Stimulated activated naive CD4-positive, alpha-beta T cell (primary cell): ENCODE results near the gene OPCML.
"Not testable (repeated sequence)": the region's sequence is repeated elsewhere in the genome, so short reads cannot be mapped to it uniquely, and the experiment has no call there.

Experiments used
- DNase-seq, 6 experiments: peaks; one replicate each; lab custom pipeline; 2025; lab: John Stamatoyannopoulos, UW

OPCML gene

DNA sequence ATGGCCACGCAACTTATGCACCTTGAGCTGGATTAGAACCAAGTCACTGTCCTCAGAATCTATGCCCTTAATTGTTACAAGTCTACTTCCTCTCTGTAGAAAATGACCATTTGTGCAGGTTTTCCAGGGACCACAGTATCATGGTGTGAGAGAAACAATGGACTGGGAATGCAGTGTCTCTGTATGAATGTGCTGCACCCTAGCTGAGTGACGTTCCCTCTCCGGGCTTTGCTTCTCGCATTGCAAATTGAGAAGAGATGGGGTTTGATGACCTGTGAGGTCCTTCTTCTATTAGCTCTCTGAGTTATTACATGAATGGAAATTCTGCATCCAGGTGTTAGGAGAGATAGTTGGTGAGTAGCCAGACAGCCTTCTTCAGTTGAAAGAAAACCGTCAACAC, 1109.6 kb downstream of the OPCML start:
- DNase-seq, result no peak

GRCh38 chr11:132421555-132421954, 1110.7 kb downstream of the OPCML start:
- DNase-seq, result no peak

DNA sequence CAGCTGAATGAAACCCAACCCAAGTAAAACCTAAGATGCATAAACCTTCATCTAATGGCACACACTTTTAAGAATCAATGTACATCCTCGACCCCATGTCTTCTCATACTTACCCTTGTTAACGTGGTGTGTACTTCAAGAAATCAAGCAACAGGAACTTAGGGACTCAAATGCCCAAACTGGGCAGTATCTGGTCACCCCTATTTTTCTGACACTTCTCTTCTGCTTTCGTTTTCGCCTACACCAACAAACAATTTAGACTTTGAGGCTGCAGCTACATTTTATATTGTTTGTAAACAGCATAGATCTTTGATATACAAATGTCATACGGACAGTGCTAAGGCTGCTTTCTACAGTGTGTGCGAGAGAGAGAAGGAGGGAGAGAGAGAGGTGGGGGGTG, 1117.8 kb downstream of the OPCML start:
- no peak for DNase-seq

- DNase-seq, result no peak
These were observed 1121.9 kb downstream of the OPCML start for GRCh38 chr11:132410383-132410782.

DNA sequence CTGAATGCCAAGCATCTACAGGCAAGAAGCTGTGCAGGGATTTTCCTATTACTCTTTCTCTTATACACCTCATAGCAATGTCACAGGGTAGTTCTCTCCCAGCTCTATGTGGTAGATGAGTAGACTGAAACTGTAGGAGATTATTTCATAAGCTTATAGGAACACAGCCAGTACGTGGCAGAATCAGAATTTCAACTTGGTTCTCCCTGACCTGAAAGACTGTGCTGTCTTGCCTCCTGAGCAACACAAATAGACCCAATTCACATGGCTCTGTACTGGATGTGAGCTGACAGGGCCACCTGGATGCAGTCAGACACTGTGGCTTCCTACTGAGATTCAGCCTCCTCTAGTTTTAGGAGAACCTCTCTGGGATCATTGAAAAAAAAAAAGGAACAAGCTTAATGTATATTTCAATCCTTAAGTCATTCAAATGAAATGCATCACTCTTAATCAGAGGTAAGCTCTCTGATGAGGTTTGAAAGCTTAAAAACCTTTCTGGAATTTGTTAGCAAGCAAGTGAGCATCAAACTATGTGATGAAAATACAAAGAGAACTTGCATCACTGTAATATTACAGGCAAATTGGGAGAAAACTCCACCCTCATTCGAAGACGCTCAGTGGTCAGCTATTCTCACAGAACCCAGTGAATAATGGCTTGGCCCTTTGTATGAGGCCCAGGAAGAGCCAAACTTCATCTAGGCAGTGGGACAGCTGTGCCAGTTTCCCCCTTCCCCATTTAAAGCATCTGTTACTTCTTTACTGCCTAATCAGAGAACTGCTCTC, 1122.5 kb downstream of the OPCML start:
- no peak for DNase-seq

GRCh38 chr11:132408877-132409276, 1123.4 kb downstream of the OPCML start:
- DNase-seq, result no peak

- DNase-seq, result no peak
These were observed 1126.6 kb downstream of the OPCML start for GRCh38 chr11:132405728-132406127.

DNA sequence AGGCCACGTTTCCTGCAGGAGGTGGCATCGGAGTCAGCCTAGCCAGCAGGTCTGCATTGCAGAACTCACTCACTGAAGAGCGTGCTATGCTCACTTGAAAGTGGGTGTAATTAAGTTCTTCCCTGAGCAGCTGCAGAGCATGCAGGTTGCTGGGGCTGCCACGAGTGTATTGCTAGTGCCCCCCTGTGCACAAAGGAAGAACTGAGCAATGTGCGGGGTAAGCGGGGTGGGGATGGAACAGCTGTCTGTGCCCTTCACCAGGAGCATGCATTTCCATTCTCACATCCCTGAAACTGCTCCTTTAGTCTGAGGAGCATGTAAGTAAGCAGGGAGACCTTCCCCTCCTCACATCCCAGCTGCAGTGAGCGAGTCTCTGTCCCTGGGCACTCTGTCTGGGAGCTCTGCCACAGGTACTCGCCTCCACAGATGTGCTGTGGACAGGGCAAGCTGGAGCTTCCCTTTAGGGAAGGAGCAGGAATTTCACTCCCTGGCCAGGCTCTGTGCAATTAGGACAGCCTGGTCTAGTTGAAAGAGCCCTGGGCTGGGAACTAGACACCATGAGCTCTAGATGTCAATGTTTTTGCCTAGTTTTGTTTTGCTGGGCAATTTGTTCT, 1130.1 kb downstream of the OPCML start:
- no peak for DNase-seq

GRCh38 chr11:132396318-132396717, 1136.0 kb downstream of the OPCML start:
- DNase-seq, result no peak

GRCh38 chr11:132395434-132395833, 1136.9 kb downstream of the OPCML start:
- no peak for DNase-seq

- no peak for DNase-seq
These were observed 1152.8 kb downstream of the OPCML start for GRCh38 chr11:132379540-132379939.

- no peak for DNase-seq
These were observed 1158.7 kb downstream of the OPCML start for GRCh38 chr11:132373405-132374143.

DNA sequence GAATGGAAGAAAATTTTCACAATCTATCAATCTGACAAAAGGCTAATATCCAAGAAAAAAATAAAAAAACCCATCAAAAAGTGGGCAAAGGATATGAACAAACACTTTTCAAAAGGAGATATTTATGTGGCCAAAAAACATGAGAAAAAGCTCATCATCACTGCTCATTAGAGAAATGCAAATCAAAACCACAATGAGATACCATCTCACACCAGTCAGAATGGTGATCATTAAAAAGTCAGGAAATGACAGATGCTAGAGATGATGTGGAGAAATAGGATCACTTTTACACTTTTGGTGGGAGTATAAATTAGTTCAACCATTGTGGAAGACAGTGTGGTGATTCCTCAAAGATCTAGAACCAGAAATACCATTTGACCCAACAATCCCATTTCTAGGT, 1162.2 kb downstream of the OPCML start:
- not testable (repeated sequence) for DNase-seq

GRCh38 chr11:132367293-132367692, 1165.0 kb downstream of the OPCML start:
- no peak for DNase-seq

DNA sequence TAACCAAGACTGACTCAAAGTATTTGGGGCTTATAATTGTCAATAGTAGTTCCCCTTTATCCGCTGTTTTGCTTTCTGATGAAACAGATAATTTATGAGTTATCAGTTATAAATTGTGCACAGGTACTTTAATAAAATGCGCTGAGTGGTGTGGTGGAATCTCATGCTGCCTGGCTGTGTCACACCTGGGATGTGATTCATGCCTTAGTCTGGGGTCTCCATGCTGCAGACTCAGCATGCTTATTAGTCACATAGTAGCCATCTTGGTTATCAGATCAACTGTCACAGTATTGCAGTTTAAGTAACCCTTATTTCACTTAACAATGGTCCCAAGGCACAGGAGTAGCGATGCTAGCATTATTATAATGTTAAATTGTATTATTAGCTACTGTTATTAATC, 1166.7 kb downstream of the OPCML start:
- DNase-seq, result no peak
